ENCODE results near the gene COIL.

Gene COIL

GRCh38 chr17:56908001-56908542 lies 52.8 kb downstream of the COIL start:
- H3K4me3 ChIP-seq (ENCODE audit: low read depth, low read length), result no peak overlapping the region
- DNase-seq (ENCODE audit: low read depth), result peak; percentile 81
- TF ChIP-seq POLR2A (IDR thresholded peaks at IDR 0.05; ENCODE audit: extremely low read depth, insufficient read length) (no peak), CTCF (IDR thresholded peaks at IDR 0.05; ENCODE audit: low read depth, low read length) (no peak), MYC (IDR thresholded peaks at IDR 0.05; ENCODE audit: low read depth, low read length) (no peak), MAX (IDR thresholded peaks at IDR 0.05; ENCODE audit: low read depth, low read length) (peak; percentile 70)

- no peak for TF ChIP-seq POLR2A (IDR thresholded peaks at IDR 0.05; ENCODE audit: extremely low read depth, insufficient read length)
- no peak for TF ChIP-seq CTCF (IDR thresholded peaks at IDR 0.05; ENCODE audit: low read depth, low read length)
- TF ChIP-seq MAX (IDR thresholded peaks at IDR 0.05; ENCODE audit: low read depth, low read length), result no peak
- no peak for TF ChIP-seq MYC (IDR thresholded peaks at IDR 0.05; ENCODE audit: low read depth, low read length)
- DNase-seq (ENCODE audit: low read depth), result no peak
- H3K4me3 ChIP-seq (ENCODE audit: low read depth, low read length), result no peak overlapping the region
Observed at GRCh38 chr17:56903560-56903959, 57.3 kb downstream of the COIL start.

- no peak overlapping the region for H3K4me3 ChIP-seq (ENCODE audit: low read depth, low read length)
- no peak for TF ChIP-seq POLR2A (IDR thresholded peaks at IDR 0.05; ENCODE audit: extremely low read depth, insufficient read length)
- no peak for TF ChIP-seq MYC (IDR thresholded peaks at IDR 0.05; ENCODE audit: low read depth, low read length)
- TF ChIP-seq CTCF (IDR thresholded peaks at IDR 0.05; ENCODE audit: low read depth, low read length), result no peak
- TF ChIP-seq MAX (IDR thresholded peaks at IDR 0.05; ENCODE audit: low read depth, low read length), result no peak
- no peak for DNase-seq (ENCODE audit: low read depth)
Observed at GRCh38 chr17:56902348-56902747, 58.5 kb downstream of the COIL start.

GRCh38 chr17:56899403-56899802 lies 61.4 kb downstream of the COIL start:
- no peak for DNase-seq (ENCODE audit: low read depth)
- no peak for TF ChIP-seq MAX (IDR thresholded peaks at IDR 0.05; ENCODE audit: low read depth, low read length)
- no peak for TF ChIP-seq MYC (IDR thresholded peaks at IDR 0.05; ENCODE audit: low read depth, low read length)
- no peak for TF ChIP-seq POLR2A (IDR thresholded peaks at IDR 0.05; ENCODE audit: extremely low read depth, insufficient read length)
- no peak for TF ChIP-seq CTCF (IDR thresholded peaks at IDR 0.05; ENCODE audit: low read depth, low read length)
- H3K4me3 ChIP-seq (ENCODE audit: low read depth, low read length), result no peak overlapping the region

- TF ChIP-seq MYC (IDR thresholded peaks at IDR 0.05; ENCODE audit: low read depth, low read length), result no peak
- no peak for TF ChIP-seq MAX (IDR thresholded peaks at IDR 0.05; ENCODE audit: low read depth, low read length)
- TF ChIP-seq CTCF (IDR thresholded peaks at IDR 0.05; ENCODE audit: low read depth, low read length), result no peak
- TF ChIP-seq POLR2A (IDR thresholded peaks at IDR 0.05; ENCODE audit: extremely low read depth, insufficient read length), result no peak
- no peak for DNase-seq (ENCODE audit: low read depth)
- no peak overlapping the region for H3K4me3 ChIP-seq (ENCODE audit: low read depth, low read length)
Observed at GRCh38 chr17:56898874-56899273, 62.0 kb downstream of the COIL start.

Measured in NB4 (cell line).